Kidney (tissue), 14 donors: ENCODE measurements around the gene MEF2D. TPM values are rescaled to one million over a fixed set of nuclear protein-coding genes. Genes with fewer than 3 reads are reported as not detected.

Source experiments
- DNase-seq, 5 donors: peaks; one replicate each; pipeline ENCODE4 v3.0.0-alpha.2; 2013 to 2020
- FAIRE-seq: peaks from 2 replicates; lab custom pipeline; 2012; peaks lifted over from hg19 to GRCh38; lab: Jason Lieb, UNC
- H3K27ac ChIP-seq, 2 donors: one replicate each; pipeline ENCODE4 v1.7.0; 2013; ENCODE audit warnings: low read depth in 2 of 2, low read length in 2 of 2, inconsistent platforms in 1 of 2
- H3K27me3 ChIP-seq: one replicate; pipeline ENCODE4 v1.7.1; 2013; ENCODE audit warnings: low read length, inconsistent platforms; ENCODE audit not compliant: control insufficient read depth, insufficient read depth
- H3K36me3 ChIP-seq, 3 donors: one replicate each; pipeline versions ENCODE4 v1.7.0 to v1.7.1; 2013; ENCODE audit warnings: low read length in 3 of 3, control low read depth in 1 of 3, inconsistent platforms in 1 of 3; ENCODE audit not compliant: insufficient read depth in 3 of 3, control insufficient read depth in 2 of 3
- H3K4me1 ChIP-seq, 3 donors: one replicate each; pipeline versions ENCODE4 v1.7.0 to v1.7.1; 2013; ENCODE audit warnings: low read length in 3 of 3, inconsistent platforms in 1 of 3, low read depth in 1 of 3; ENCODE audit not compliant: control insufficient read depth in 2 of 3, insufficient read depth in 2 of 3
- H3K4me3 ChIP-seq, 3 donors: one replicate each; pipeline versions ENCODE4 v1.7.0 to v1.8.1; 2013; ENCODE audit warnings: low read length in 3 of 3, control low read depth in 1 of 3, inconsistent platforms in 1 of 3
- H3K9ac ChIP-seq, 3 donors: one replicate each; pipeline versions ENCODE4 v1.7.0 to v1.7.1; 2013; ENCODE audit warnings: low read length in 3 of 3, control low read depth in 1 of 3, inconsistent platforms in 1 of 3
- H3K9me3 ChIP-seq, 3 donors: one replicate each; pipeline versions ENCODE4 v1.7.0 to v1.7.1; 2013; ENCODE audit warnings: low read length in 3 of 3, control low read depth in 1 of 3, inconsistent platforms in 1 of 3; ENCODE audit not compliant: control insufficient read depth in 2 of 3, insufficient read depth in 1 of 3
- intact Hi-C: fragments of 100-400 bp; cut with DNase I; formaldehyde crosslinking; loops from one replicate; pipeline ENCODE4 v1.11.1; 2022
- polyA plus RNA-seq: library from polyadenylated mRNA; stranded (reverse); fragments of 350-450 nt; fragmentation: Illumina TruSeq; extraction: RNeasy Lipid Tissue Mini Kit (QIAGEN cat#74804); gene quantifications from one replicate; pipeline ENCODE4 v1.2.3, GENCODE V29; 2014; ENCODE audit warnings: low read depth, low replicate concordance; ENCODE audit not compliant: insufficient read depth
- total RNA-seq: library from RNA; stranded (reverse); fragmentation: NEBNext Ultra II Directional; extraction: Animal tissue kit (Norgen Biotek cat#: 25700); gene quantifications from one replicate; pipeline ENCODE4 v1.2.1, GENCODE V29; 2021
- TF ChIP-seq, protein P1 (sequence below): IDR thresholded peaks from 3 replicates; pipeline ENCODE4 v1.5.1; 2012; ENCODE audit warnings: mild to moderate bottlenecking, moderate library complexity, borderline replicate concordance; ENCODE audit not compliant: insufficient read depth; ENCODE audit errors: extremely low read depth
- donor health status: control.
- donor health status: control.
- donor health status: control.
- donor health status: control.
- donor health status: control.
- donor health status: DM: yes; HTN: yes; CAD: no.
- donor health status: Normal renal cell carcinoma (clear cell type).

MEF2D gene
- total and polyA plus RNA-seq, 2 donors from 2014 or later = 13.7 to 49.3 TPM

DNA sequence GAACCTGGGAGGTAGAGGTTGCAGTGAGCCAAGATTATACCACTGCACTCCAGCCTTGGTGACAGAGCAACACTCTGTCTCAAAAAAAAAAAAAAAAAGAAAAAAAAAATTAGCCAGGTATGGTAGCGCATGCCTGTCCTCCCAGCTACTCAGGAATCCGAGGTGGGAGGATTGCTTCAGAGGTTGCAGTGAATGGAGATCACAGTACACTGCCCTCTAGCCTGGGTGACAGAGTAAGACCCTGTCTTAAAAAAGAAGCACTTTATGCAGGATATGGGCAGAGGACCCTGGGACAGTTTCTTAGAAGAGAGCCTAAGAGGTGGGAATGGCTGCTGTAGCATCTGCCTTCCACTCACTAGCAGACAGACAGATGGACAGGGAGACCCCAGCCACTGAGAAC is 48.8 kb upstream of the MEF2D start:
- Histone ChIP-seq H3K4me3 (no peak overlapping the region), H3K36me3 (no peaks in the 10 kb centered on the region), H3K9me3 (no peaks in the 10 kb centered on the region), H3K27ac (no peak overlapping the region), H3K9ac (no peak overlapping the region), H3K4me1 (no peaks in the 10 kb centered on the region), H3K27me3 (no peaks in the 10 kb centered on the region)
- intact Hi-C loops = no loop called here
- DNase-seq = peak in 1 of 5 donors; percentile 27
- FAIRE-seq = no peak
- TF ChIP-seq, protein P1, sequence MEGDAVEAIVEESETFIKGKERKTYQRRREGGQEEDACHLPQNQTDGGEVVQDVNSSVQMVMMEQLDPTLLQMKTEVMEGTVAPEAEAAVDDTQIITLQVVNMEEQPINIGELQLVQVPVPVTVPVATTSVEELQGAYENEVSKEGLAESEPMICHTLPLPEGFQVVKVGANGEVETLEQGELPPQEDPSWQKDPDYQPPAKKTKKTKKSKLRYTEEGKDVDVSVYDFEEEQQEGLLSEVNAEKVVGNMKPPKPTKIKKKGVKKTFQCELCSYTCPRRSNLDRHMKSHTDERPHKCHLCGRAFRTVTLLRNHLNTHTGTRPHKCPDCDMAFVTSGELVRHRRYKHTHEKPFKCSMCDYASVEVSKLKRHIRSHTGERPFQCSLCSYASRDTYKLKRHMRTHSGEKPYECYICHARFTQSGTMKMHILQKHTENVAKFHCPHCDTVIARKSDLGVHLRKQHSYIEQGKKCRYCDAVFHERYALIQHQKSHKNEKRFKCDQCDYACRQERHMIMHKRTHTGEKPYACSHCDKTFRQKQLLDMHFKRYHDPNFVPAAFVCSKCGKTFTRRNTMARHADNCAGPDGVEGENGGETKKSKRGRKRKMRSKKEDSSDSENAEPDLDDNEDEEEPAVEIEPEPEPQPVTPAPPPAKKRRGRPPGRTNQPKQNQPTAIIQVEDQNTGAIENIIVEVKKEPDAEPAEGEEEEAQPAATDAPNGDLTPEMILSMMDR = peak; percentile 15

DNA sequence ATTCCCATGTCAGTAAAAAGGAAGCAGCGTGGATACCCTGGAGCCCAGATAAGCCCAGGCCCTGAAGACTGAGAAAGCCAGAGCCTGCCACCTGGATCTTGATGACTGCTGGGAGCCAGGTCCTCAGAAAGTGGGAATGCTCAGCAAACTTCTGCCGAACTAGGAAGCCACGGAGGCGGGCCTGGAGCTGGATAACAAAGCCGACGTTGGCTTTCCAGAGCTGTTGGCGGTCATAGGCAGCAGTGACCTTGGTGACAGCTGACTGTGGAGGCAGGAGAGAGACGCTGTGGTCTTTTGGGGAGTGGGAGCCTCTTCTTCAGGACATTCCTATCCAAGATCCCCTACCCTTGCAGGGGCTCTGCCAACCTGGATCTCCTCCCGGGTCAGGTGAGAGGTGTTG is 47.4 kb upstream of the MEF2D start:
- H3K9me3 ChIP-seq = no peaks in the 10 kb centered on the region
- H3K36me3 ChIP-seq = no peaks in the 10 kb centered on the region
- DNase-seq = no peak
- no peak overlapping the region for H3K4me3 ChIP-seq
- intact Hi-C loops = no loop called here
- no peak for FAIRE-seq
- H3K27me3 ChIP-seq = no peaks in the 10 kb centered on the region
- no peaks in the 10 kb centered on the region for H3K4me1 ChIP-seq
- H3K27ac ChIP-seq = no peak overlapping the region
- TF ChIP-seq, protein P1 = no peak
- no peak overlapping the region for H3K9ac ChIP-seq

DNA sequence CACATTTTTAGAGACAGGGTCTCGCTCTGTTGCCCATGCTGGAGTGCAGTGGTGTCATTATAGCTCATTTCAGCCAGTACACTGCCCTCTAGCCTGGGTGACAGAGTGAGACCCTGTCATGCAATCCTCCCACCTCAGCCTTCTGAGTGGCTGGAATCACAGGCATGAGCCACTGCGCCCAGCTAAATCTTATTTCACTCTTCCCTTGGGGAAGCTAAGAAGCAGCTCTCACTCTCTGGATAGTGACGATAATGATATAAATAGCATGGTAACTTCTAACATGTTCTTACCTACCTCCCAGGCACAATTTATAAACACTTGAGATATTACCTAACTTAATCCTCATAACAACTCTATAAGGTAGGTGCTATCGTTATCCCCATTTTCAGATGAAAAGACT is 46.9 kb upstream of the MEF2D start:
- TF ChIP-seq, protein P1 = no peak
- no peaks in the 10 kb centered on the region for H3K36me3 ChIP-seq
- intact Hi-C loops = no loop called here
- H3K9ac ChIP-seq = no peak overlapping the region
- no peaks in the 10 kb centered on the region for H3K9me3 ChIP-seq
- DNase-seq (no peak), FAIRE-seq (no peak)
- H3K4me3 ChIP-seq = no peak overlapping the region
- no peaks in the 10 kb centered on the region for H3K4me1 ChIP-seq
- H3K27me3 ChIP-seq = no peaks in the 10 kb centered on the region
- H3K27ac ChIP-seq = no peak overlapping the region

DNA sequence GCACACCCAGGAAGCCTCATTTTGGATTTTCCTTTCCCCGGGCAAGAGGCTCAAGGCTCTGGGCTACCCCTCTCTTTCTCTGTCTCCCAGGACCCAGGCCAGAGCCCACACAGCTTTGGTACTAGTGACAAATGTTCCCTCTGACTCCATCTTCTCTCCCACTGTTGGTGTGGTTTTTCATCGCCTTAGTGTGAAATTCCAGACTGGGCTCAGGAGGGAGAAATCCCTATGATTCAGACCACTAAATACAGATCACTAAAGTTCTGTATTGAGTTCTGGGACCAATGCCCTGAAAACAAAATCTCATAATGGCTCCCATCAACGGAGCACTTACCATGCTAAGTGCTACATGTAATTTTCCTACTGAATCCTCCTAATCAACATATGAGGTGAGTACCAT is 45.7 kb upstream of the MEF2D start:
- no peaks in the 10 kb centered on the region for H3K36me3 ChIP-seq
- H3K27ac ChIP-seq = no peak overlapping the region
- no peak overlapping the region for H3K9ac ChIP-seq
- TF ChIP-seq, protein P1 = no peak
- no peaks in the 10 kb centered on the region for H3K4me1 ChIP-seq
- no peaks in the 10 kb centered on the region for H3K27me3 ChIP-seq
- FAIRE-seq = no peak
- H3K9me3 ChIP-seq = no peaks in the 10 kb centered on the region
- intact Hi-C loops = no loop called here
- H3K4me3 ChIP-seq = no peak overlapping the region
- DNase-seq = no peak
